ENCODE data around the gene IVL.

IVL gene

DNA sequence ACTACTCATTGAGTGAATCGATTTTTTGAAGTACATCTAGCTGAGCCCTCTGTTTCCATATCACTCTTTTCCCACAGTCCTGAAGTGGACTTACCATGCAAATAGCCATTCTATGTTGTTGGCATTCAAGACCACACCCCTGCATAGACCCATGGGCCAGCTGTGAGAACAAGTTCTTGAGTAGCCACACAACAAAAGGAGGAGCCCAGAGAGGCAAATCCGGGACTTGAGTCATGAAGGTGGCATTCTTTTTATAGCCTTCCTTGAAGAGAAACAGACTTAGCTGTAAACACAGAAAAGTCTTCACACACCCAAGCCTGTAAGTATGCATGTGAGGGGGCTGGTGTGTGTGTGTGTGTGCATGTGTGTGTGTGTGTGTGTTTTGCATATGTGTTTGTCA lies 24.9 kb downstream of the IVL start:
- H3K9ac ChIP-seq (ENCODE audit: low read length): no peak overlapping the region
- H3K36me3 ChIP-seq (replicated peaks; ENCODE audit: low read depth, low read length): no peaks in the 10 kb centered on the region
- H3K4me2 ChIP-seq (ENCODE audit: low read length): no peak overlapping the region
- H3K27me3 ChIP-seq (ENCODE audit: low read depth, low read length): peaks cover 49% of the 10 kb centered on the region
- H3K4me3 ChIP-seq (ENCODE audit: low read length): no peak overlapping the region
- no peaks in the 10 kb centered on the region for H3K4me1 ChIP-seq (ENCODE audit: low read length)
- no peaks in the 10 kb centered on the region for H3K79me2 ChIP-seq (ENCODE audit: low read length)
- no peaks in the 10 kb centered on the region for H3K9me3 ChIP-seq (ENCODE audit: insufficient read depth, low read length)
- no peak overlapping the region for H2AFZ ChIP-seq (ENCODE audit: low read depth, low read length)
- TF ChIP-seq EZH2phosphoT487 (IDR thresholded peaks at IDR 0.05; ENCODE audit: low read depth): no peak
- TF ChIP-seq, protein P1, sequence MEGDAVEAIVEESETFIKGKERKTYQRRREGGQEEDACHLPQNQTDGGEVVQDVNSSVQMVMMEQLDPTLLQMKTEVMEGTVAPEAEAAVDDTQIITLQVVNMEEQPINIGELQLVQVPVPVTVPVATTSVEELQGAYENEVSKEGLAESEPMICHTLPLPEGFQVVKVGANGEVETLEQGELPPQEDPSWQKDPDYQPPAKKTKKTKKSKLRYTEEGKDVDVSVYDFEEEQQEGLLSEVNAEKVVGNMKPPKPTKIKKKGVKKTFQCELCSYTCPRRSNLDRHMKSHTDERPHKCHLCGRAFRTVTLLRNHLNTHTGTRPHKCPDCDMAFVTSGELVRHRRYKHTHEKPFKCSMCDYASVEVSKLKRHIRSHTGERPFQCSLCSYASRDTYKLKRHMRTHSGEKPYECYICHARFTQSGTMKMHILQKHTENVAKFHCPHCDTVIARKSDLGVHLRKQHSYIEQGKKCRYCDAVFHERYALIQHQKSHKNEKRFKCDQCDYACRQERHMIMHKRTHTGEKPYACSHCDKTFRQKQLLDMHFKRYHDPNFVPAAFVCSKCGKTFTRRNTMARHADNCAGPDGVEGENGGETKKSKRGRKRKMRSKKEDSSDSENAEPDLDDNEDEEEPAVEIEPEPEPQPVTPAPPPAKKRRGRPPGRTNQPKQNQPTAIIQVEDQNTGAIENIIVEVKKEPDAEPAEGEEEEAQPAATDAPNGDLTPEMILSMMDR (IDR thresholded peaks at IDR 0.05; ENCODE audit: low read depth, low read length): no peak
- no peak overlapping the region for H3K27ac ChIP-seq (ENCODE audit: low read length)
- H4K20me1 ChIP-seq (ENCODE audit: insufficient read depth, low read length): no peaks in the 10 kb centered on the region

DNA sequence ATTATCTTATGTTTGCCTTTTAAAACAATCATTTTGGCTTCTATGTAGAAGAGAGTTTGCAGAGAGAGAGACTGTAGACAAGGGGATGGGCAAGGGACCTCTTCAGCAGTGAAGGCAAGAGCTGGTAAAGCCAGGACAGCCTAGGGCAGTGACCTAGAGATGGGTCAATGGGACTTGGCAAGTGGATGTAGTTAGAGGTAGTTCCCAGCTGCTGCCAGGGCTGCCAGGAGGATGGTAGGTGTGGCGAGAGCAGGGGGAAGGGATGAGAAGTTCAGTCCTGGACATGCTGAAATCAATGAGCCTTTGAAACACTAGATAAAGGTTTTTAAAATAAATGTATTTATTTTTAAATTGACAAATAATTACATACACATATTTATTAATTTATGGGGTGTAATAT lies 32.3 kb downstream of the IVL start:
- Histone ChIP-seq H3K36me3 (replicated peaks; ENCODE audit: low read depth, low read length) (no peaks in the 10 kb centered on the region), H3K79me2 (ENCODE audit: low read length) (no peaks in the 10 kb centered on the region), H4K20me1 (ENCODE audit: insufficient read depth, low read length) (no peaks in the 10 kb centered on the region), H3K9me3 (ENCODE audit: insufficient read depth, low read length) (no peaks in the 10 kb centered on the region), H3K4me1 (ENCODE audit: low read length) (no peaks in the 10 kb centered on the region), H3K27ac (ENCODE audit: low read length) (no peak overlapping the region), H3K27me3 (ENCODE audit: low read depth, low read length) (peaks cover 20% of the 10 kb centered on the region), H2AFZ (ENCODE audit: low read depth, low read length) (no peak overlapping the region), H3K4me3 (ENCODE audit: low read length) (no peak overlapping the region), H3K9ac (ENCODE audit: low read length) (no peak overlapping the region), H3K4me2 (ENCODE audit: low read length) (no peak overlapping the region)
- TF ChIP-seq EZH2phosphoT487 (IDR thresholded peaks at IDR 0.05; ENCODE audit: low read depth): no peak
- TF ChIP-seq, protein P1 (IDR thresholded peaks at IDR 0.05; ENCODE audit: low read depth, low read length): no peak

DNA sequence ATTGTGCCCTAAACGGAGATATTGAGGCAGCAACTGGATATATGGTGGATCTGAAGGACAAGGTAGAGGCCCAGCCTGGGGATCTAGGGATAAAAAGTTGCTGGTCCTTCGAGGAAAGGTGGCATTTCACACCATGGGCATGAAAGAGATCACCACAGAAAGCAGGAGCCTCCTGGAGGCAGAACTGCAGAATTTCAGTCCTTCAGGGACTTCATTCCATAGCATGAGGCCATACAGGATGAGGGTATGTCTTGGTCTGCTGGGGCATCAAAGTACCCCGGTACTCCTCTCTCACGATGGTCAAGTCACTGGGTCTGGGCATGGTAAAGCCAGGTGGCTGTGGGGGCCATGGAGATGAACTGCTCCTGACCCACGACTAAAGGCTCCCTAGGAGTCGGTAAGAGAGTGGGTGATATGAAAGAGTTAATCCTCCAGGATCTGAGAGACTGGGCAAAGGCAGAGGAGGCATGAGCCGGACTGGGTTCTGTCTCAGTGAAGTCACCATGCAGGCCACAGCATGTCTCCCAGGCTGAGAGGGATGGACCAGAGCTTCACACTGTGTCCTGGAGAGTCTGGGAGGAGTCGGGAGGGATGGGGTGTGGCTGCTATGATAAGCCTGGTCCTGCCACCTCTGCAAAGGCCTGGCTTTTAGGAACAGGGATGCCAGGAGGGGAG lies 32.8 kb downstream of the IVL start:
- Histone ChIP-seq H3K27ac (ENCODE audit: low read length) (no peak overlapping the region), H3K4me2 (ENCODE audit: low read length) (no peak overlapping the region), H3K79me2 (ENCODE audit: low read length) (no peaks in the 10 kb centered on the region), H3K9ac (ENCODE audit: low read length) (no peak overlapping the region), H2AFZ (ENCODE audit: low read depth, low read length) (no peak overlapping the region), H3K4me1 (ENCODE audit: low read length) (no peaks in the 10 kb centered on the region), H3K4me3 (ENCODE audit: low read length) (no peak overlapping the region), H3K36me3 (replicated peaks; ENCODE audit: low read depth, low read length) (no peaks in the 10 kb centered on the region), H4K20me1 (ENCODE audit: insufficient read depth, low read length) (no peaks in the 10 kb centered on the region), H3K9me3 (ENCODE audit: insufficient read depth, low read length) (no peaks in the 10 kb centered on the region), H3K27me3 (ENCODE audit: low read depth, low read length) (peaks cover 20% of the 10 kb centered on the region)
- TF ChIP-seq EZH2phosphoT487 (IDR thresholded peaks at IDR 0.05; ENCODE audit: low read depth): no peak
- TF ChIP-seq, protein P1 (IDR thresholded peaks at IDR 0.05; ENCODE audit: low read depth, low read length): no peak

DNA sequence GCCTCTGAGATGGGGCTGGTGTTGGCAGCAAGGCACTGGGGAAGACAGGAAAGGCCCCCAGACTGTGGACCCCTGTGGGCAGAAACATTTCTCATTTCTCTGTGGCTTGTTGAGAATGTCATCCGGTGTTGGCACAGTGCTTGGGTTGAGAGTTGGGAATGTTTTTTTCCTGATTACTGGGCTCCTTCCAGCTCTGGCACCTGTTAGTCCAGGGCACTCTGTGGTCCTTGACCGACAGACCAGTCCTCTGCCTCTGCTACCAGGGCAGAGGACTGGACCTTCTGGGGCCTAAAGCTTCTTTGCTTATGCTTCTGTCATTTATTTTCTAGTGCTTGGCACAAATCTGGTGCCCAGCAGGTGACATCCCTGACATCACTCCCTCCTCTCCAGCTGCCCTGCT lies 33.8 kb downstream of the IVL start:
- no peaks in the 10 kb centered on the region for H3K36me3 ChIP-seq (replicated peaks; ENCODE audit: low read depth, low read length)

More for the DNA sequence above, 33.8 kb downstream of the IVL start:
- TF ChIP-seq, protein P1 (IDR thresholded peaks at IDR 0.05; ENCODE audit: low read depth, low read length): no peak
- no peak for TF ChIP-seq EZH2phosphoT487 (IDR thresholded peaks at IDR 0.05; ENCODE audit: low read depth)
- Histone ChIP-seq H2AFZ (ENCODE audit: low read depth, low read length) (no peak overlapping the region), H3K27ac (ENCODE audit: low read length) (no peak overlapping the region), H3K27me3 (ENCODE audit: low read depth, low read length) (peaks cover 28% of the 10 kb centered on the region), H3K4me2 (ENCODE audit: low read length) (no peak overlapping the region), H3K9me3 (ENCODE audit: insufficient read depth, low read length) (no peaks in the 10 kb centered on the region), H3K4me3 (ENCODE audit: low read length) (no peak overlapping the region), H3K9ac (ENCODE audit: low read length) (no peak overlapping the region), H3K79me2 (ENCODE audit: low read length) (no peaks in the 10 kb centered on the region), H3K4me1 (ENCODE audit: low read length) (no peaks in the 10 kb centered on the region), H4K20me1 (ENCODE audit: insufficient read depth, low read length) (no peaks in the 10 kb centered on the region)

Data from OCI-LY3 (cell line).